ENCODE measurements around the gene KRTAP10-11.
"Not testable (repeated sequence)": the region's sequence is repeated elsewhere in the genome, so short reads cannot be mapped to it uniquely, and the experiment has no call there.

KRTAP10-11 gene

DNA sequence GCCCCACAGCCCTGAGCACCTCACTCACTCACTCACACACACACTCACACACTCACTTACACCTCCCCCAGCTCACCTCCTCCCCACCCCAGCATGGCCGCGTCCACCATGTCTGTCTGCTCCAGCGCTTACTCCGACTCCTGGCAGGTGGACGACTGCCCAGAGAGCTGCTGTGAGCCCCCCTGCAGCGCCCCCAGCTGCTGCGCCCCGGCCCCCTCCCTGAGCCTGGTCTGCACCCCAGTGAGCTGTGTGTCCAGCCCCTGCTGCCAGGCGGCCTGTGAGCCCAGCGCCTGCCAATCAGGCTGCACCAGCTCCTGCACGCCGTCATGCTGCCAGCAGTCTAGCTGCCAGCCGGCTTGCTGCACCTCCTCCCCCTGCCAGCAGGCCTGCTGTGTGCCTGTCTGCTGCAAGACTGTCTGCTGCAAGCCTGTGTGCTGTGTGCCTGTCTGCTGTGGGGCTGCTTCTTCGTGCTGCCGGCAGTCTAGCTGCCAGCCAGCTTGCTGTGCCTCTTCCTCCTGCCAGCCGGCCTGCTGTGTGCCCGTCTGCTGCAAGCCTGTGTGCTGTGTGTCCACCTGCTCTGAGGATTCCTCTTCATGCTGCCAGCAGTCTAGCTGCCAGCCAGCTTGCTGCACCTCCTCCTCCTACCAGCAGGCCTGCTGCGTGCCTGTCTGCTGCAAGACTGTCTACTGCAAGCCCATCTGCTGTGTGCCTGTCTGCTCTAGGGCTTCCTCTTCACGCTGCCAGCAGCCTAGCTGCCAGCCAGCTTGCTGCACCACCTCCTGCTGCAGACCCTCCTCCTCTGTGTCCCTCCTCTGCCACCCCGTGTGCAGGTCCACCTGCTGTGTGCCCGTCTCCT, at the start of gene KRTAP10-11:
KRTAP10-11 (plus strand) TSS at position 49 of the 856 bp plus-strand sequence; CDS start at position 94, 45 bp downstream.
- H3K36me3 ChIP-seq (ENCODE audit: control insufficient read depth, insufficient read depth, low read length); H3K27me3 ChIP-seq (ENCODE audit: control insufficient read depth, insufficient read depth, low read length); H3K4me1 ChIP-seq (ENCODE audit: control insufficient read depth, insufficient read depth, low read length); H3K9ac ChIP-seq (ENCODE audit: low read length); H3K4me3 ChIP-seq (ENCODE audit: low read length); H3K9me3 ChIP-seq (ENCODE audit: control insufficient read depth, low read length): not testable (repeated sequence)

GRCh38 chr21:44598061-44598460, 48.2 kb upstream of the KRTAP10-11 start:
- H3K27me3 ChIP-seq (ENCODE audit: control insufficient read depth, insufficient read depth, low read length) = peaks cover 7% of the 10 kb centered on the region
- no peaks in the 10 kb centered on the region for H3K36me3 ChIP-seq (ENCODE audit: control insufficient read depth, insufficient read depth, low read length)
- no peak overlapping the region for H3K9ac ChIP-seq (ENCODE audit: low read length)
- H3K9me3 ChIP-seq (ENCODE audit: control insufficient read depth, low read length) = no peaks in the 10 kb centered on the region
- no peak overlapping the region for H3K4me3 ChIP-seq (ENCODE audit: low read length)
- no peaks in the 10 kb centered on the region for H3K4me1 ChIP-seq (ENCODE audit: control insufficient read depth, insufficient read depth, low read length)

- Histone ChIP-seq H3K4me3 (ENCODE audit: low read length) (no peak overlapping the region), H3K9ac (ENCODE audit: low read length) (no peak overlapping the region), H3K4me1 (ENCODE audit: control insufficient read depth, insufficient read depth, low read length) (no peaks in the 10 kb centered on the region), H3K36me3 (ENCODE audit: control insufficient read depth, insufficient read depth, low read length) (no peaks in the 10 kb centered on the region), H3K9me3 (ENCODE audit: control insufficient read depth, low read length) (no peaks in the 10 kb centered on the region), H3K27me3 (ENCODE audit: control insufficient read depth, insufficient read depth, low read length) (peaks cover 3% of the 10 kb centered on the region)
Measured at GRCh38 chr21:44599264-44600029, 46.8 kb upstream of the KRTAP10-11 start.

- H3K27me3 ChIP-seq (ENCODE audit: control insufficient read depth, insufficient read depth, low read length); H3K4me1 ChIP-seq (ENCODE audit: control insufficient read depth, insufficient read depth, low read length); H3K4me3 ChIP-seq (ENCODE audit: low read length); H3K9ac ChIP-seq (ENCODE audit: low read length); H3K36me3 ChIP-seq (ENCODE audit: control insufficient read depth, insufficient read depth, low read length); H3K9me3 ChIP-seq (ENCODE audit: control insufficient read depth, low read length): not testable (repeated sequence)
Measured at GRCh38 chr21:44600118-44600978, 45.9 kb upstream of the KRTAP10-11 start, which contains the start of gene KRTAP10-7. Gene KRTAP10-7 (plus strand): TSS chr21:44600597. CDS start chr21:44600622, 25 bp downstream.

DNA sequence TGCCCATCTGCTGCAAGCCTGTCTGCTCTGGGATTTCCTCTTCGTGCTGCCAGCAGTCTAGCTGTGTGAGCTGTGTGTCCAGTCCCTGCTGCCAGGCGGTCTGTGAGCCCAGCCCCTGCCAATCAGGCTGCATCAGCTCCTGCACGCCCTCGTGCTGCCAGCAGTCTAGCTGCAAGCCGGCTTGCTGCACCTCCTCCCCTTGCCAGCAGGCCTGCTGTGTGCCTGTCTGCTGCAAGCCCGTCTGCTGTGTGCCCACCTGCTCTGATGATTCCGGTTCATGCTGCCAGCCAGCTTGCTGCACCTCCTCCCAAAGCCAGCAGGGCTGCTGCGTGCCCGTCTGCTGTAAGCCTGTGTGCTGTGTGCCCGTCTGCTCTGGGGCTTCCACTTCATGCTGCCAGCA, 45.1 kb upstream of the KRTAP10-11 start:
- not testable (repeated sequence) for H3K4me1 ChIP-seq (ENCODE audit: control insufficient read depth, insufficient read depth, low read length); H3K27me3 ChIP-seq (ENCODE audit: control insufficient read depth, insufficient read depth, low read length); H3K36me3 ChIP-seq (ENCODE audit: control insufficient read depth, insufficient read depth, low read length); H3K9me3 ChIP-seq (ENCODE audit: control insufficient read depth, low read length); H3K4me3 ChIP-seq (ENCODE audit: low read length); H3K9ac ChIP-seq (ENCODE audit: low read length)

- Histone ChIP-seq H3K36me3 (ENCODE audit: control insufficient read depth, insufficient read depth, low read length) (no peaks in the 10 kb centered on the region), H3K4me3 (ENCODE audit: low read length) (no peak overlapping the region), H3K4me1 (ENCODE audit: control insufficient read depth, insufficient read depth, low read length) (no peaks in the 10 kb centered on the region), H3K9ac (ENCODE audit: low read length) (no peak overlapping the region), H3K27me3 (ENCODE audit: control insufficient read depth, insufficient read depth, low read length) (peaks cover 3% of the 10 kb centered on the region), H3K9me3 (ENCODE audit: control insufficient read depth, low read length) (no peaks in the 10 kb centered on the region)
Measured at GRCh38 chr21:44601596-44602462, 44.4 kb upstream of the KRTAP10-11 start.

DNA sequence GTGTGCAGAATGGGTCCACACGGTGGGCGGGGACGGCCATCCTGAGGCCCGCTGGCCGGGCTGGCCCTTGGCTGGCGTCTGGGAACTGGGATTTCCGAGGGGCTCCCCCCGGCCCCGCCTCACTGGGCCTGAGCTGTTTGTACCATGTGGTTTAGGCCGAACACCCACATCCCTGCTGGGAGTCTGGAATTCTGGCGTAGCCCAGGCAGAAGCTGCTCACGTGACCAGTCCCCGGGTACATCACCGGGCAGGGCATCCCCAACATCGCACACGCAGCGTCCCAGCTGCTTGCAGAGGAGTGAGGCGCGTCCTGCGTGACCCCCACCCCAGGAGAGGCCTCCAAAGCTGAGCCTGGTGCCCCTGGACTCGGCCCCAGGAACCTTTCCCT, 43.8 kb upstream of the KRTAP10-11 start:
- Histone ChIP-seq H3K9me3 (ENCODE audit: control insufficient read depth, low read length) (no peaks in the 10 kb centered on the region), H3K27me3 (ENCODE audit: control insufficient read depth, insufficient read depth, low read length) (peaks cover 3% of the 10 kb centered on the region), H3K4me3 (ENCODE audit: low read length) (no peak overlapping the region), H3K9ac (ENCODE audit: low read length) (no peak overlapping the region), H3K4me1 (ENCODE audit: control insufficient read depth, insufficient read depth, low read length) (no peaks in the 10 kb centered on the region), H3K36me3 (ENCODE audit: control insufficient read depth, insufficient read depth, low read length) (no peaks in the 10 kb centered on the region)

DNA sequence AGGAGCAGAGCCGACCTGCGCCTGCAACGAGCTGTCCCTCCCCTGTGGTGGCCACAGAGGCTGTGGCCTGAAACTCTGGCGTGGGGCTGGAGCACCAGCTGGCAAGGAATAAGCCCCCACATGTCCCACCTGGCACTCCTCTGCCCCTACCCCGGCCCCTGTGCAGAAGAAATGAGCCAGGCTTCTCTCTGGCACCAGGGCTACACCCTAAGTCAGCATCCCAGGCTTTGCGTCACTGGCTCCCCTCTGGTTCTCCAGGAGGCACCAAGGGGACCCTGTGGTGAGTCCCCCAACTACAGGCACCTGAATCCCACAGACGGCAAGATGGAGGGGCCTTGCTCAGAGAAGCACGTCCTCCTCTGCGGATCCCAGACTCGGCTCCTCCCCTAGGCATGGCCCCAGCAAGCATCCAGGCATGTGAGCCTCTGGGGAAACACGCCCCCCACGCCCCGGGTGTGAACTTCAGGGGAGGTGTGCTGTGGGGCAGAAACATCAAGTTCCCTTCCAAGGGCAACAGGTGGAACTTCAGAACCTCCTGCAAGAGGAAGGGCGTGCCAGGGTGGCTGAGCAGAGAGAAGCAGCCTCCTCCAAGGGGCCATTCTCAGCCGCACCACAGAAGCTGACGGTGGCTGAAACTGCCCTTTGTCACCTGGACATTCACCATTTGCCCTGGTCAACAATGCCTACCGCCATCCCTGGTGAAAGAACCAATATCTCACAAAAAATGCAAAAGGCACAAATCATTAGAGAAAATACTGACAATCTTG, 42.9 kb upstream of the KRTAP10-11 start:
- no peak overlapping the region for H3K4me3 ChIP-seq (ENCODE audit: low read length)
- H3K27me3 ChIP-seq (ENCODE audit: control insufficient read depth, insufficient read depth, low read length) = peaks cover 3% of the 10 kb centered on the region
- H3K9ac ChIP-seq (ENCODE audit: low read length) = no peak overlapping the region
- H3K4me1 ChIP-seq (ENCODE audit: control insufficient read depth, insufficient read depth, low read length) = no peaks in the 10 kb centered on the region
- H3K36me3 ChIP-seq (ENCODE audit: control insufficient read depth, insufficient read depth, low read length) = no peaks in the 10 kb centered on the region
- no peaks in the 10 kb centered on the region for H3K9me3 ChIP-seq (ENCODE audit: control insufficient read depth, low read length)

- H3K27me3 ChIP-seq (ENCODE audit: control insufficient read depth, insufficient read depth, low read length) = peaks cover 3% of the 10 kb centered on the region
- H3K9me3 ChIP-seq (ENCODE audit: control insufficient read depth, low read length) = no peaks in the 10 kb centered on the region
- no peaks in the 10 kb centered on the region for H3K36me3 ChIP-seq (ENCODE audit: control insufficient read depth, insufficient read depth, low read length)
- H3K4me1 ChIP-seq (ENCODE audit: control insufficient read depth, insufficient read depth, low read length) = no peaks in the 10 kb centered on the region
- no peak overlapping the region for H3K4me3 ChIP-seq (ENCODE audit: low read length)
- H3K9ac ChIP-seq (ENCODE audit: low read length) = no peak overlapping the region
Measured at GRCh38 chr21:44603911-44604310, 42.3 kb upstream of the KRTAP10-11 start.

DNA sequence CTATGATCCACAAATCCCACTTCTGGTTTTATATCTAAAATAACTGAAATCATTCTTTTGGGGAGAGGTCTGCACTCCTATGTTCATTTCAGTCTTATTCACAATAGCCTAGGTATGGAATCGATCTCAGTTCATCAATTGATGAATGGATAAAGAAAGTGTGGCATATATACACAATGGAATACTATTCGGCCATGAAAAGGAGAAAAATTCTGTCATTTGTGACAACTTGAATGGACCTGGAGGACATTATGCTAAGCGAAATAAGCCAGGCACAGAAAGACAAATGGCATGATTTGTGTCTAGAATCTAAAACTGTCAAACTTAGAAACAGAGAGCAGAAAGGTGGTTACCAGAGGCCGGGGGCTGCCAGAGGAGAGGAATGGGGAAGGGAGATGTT, 39.7 kb upstream of the KRTAP10-11 start:
- Histone ChIP-seq H3K36me3 (ENCODE audit: control insufficient read depth, insufficient read depth, low read length) (no peaks in the 10 kb centered on the region), H3K9ac (ENCODE audit: low read length) (no peak overlapping the region), H3K4me1 (ENCODE audit: control insufficient read depth, insufficient read depth, low read length) (no peaks in the 10 kb centered on the region), H3K9me3 (ENCODE audit: control insufficient read depth, low read length) (no peaks in the 10 kb centered on the region), H3K4me3 (ENCODE audit: low read length) (no peak overlapping the region), H3K27me3 (ENCODE audit: control insufficient read depth, insufficient read depth, low read length) (peaks cover 3% of the 10 kb centered on the region)

Measured in mucosa of stomach (tissue), 1 donor.